ENCODE measurements around the gene PRMT3.
"Not testable (repeated sequence)": the region's sequence is repeated elsewhere in the genome, so short reads cannot be mapped to it uniquely, and the experiment has no call there.

Gene PRMT3

GRCh38 chr11:20374741-20375300, 12.7 kb upstream of the PRMT3 start:
- DNase-seq, result no peak

GRCh38 chr11:20376162-20376730, 11.3 kb upstream of the PRMT3 start:
- DNase-seq, result no peak

GRCh38 chr11:20385996-20386395, 1.5 kb upstream of the PRMT3 start:
- DNase-seq, result not testable (repeated sequence)

GRCh38 chr11:20388096-20389055, 860 bp downstream of the PRMT3 start:
- peak in 5 of 14 donors; percentile 32 to 74 (median 61) for DNase-seq

GRCh38 chr11:20397281-20397680, 9.8 kb downstream of the PRMT3 start:
- no peak for DNase-seq

GRCh38 chr11:20399498-20399897, 12.0 kb downstream of the PRMT3 start:
- DNase-seq, result no peak

GRCh38 chr11:20403059-20403458, 15.5 kb downstream of the PRMT3 start:
- DNase-seq, result no peak

DNA sequence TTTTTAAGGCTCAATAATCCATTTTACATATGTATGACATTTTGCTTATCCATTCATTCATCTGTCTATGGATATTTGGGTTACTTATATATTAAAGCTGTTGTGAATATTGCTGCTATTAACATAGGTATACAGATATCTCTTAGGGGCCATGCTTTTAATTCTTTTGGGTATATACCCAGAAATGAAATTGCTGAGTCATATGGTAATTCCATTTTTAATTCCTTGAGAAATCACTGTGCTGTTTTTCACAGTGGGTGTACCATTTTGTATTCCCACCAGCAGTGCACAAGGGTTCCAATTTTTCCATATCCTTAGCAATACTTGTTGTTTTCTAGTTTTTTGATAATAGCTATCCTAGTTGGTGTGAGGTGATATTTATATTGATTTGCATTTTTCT, 19.0 kb downstream of the PRMT3 start:
- no peak for DNase-seq

GRCh38 chr11:20407344-20407743, 19.8 kb downstream of the PRMT3 start:
- no peak for DNase-seq

- no peak for DNase-seq
Observed at GRCh38 chr11:20415432-20415831, 27.9 kb downstream of the PRMT3 start.

DNA sequence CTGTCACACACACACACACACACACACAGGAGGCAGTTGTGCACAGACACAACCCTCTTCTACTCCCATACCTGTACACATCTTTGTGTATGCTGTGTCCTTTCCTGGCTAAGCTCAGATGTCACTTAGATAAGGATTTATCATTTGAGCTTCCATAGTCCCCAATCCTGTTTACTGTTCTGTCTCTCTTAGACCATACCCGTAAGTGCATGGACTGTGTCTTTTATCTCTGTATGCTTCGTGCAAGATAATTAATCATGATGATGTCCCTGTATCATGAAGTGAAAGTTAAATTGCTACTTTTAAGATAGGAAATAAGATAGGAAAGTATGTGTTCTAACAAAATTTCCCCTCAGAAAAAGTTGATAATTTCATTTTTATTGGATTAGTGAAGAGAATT, 30.3 kb downstream of the PRMT3 start:
- DNase-seq, result no peak

GRCh38 chr11:20421946-20422345, 34.4 kb downstream of the PRMT3 start:
- no peak for DNase-seq

DNA sequence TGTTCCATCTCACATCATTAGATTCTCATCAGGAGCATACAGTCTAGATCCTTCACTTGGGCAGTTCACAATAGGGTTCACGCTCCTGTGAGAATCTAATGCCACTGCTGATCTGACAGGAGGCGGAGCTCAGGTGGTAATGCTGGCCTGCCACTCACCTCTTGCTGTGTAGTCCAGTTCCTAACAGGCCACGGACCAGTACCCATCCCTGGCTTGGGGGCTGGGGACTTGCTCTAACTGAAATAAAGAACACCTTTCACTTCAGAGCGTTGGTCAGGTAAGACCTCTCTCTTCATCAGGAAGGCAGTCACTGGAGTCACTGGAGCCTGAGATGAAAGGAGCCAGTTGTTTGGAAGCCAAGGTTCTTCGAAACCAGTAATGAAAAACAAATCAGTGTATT, 41.7 kb downstream of the PRMT3 start:
- DNase-seq, result no peak

GRCh38 chr11:20438637-20439036, 51.1 kb downstream of the PRMT3 start:
- DNase-seq, result no peak

- DNase-seq, result no peak
Observed at GRCh38 chr11:20443596-20443995, 56.1 kb downstream of the PRMT3 start.

GRCh38 chr11:20444535-20444934, 57.0 kb downstream of the PRMT3 start:
- DNase-seq, result no peak

GRCh38 chr11:20448834-20449233, 61.3 kb downstream of the PRMT3 start:
- no peak for DNase-seq

- DNase-seq, result no peak
Observed at GRCh38 chr11:20450829-20451228, 63.3 kb downstream of the PRMT3 start.

DNA sequence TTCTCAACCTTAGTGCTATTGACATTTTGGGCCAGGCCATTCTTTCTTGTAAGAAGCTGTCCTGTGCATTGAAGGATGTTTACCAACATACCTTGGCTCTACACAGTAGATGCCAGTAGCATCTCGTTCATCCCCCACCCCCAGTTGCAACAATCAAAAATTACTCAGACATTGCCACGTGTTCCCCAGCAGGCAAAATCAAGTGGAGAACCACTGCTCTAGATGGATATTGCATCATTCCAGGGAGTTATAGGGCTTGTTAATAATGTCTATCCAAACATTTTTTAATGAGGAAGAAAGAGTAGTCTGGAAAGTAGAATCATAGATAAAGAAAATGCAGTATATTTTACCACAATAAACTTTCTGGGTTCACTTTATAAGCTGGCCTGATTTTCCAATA, 64.1 kb downstream of the PRMT3 start:
- DNase-seq, result no peak

GRCh38 chr11:20452585-20452984, 65.1 kb downstream of the PRMT3 start:
- DNase-seq, result no peak

- no peak for DNase-seq
Observed at GRCh38 chr11:20453657-20454316, 66.3 kb downstream of the PRMT3 start.

DNA sequence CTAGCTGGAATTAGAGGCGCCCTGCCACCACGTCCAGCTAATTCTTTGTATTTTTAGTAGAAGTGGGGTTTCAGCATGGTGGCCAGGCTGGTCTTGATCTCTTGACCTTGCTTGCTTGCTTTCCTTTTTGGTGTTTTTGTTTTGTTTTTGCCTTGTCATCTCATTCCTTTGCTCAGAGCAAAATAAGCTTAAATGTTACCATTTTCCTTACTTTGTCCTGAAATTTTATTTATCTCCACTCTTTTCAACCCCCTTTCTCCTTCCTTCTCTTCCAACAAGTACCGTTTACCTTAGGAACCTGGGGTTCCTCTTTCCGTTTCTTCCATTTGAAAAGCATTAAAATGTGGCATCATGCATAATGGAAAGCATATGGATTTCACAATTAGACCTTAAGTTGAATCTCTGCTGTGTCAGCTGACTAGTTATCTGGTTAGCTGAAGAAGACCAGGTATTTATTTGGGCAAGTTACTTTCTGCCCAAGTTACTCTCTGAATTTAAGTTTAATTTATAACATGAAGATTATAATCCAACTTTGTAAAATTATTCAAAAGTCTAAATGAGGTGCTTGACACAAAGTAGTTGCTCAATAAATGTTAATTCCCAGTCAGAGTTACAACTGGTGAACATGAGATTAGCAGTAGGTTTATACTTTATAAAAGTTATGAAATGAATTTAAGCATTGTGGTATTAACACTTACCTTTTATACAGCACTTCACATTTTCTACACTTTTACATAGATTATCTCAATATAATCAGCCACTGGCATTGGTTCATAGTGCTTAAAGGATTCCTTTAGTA, 69.7 kb downstream of the PRMT3 start:
- DNase-seq, result no peak

Measured in C1 segment of cervical spinal cord (tissue), 14 donors.